GM10248 (cell line): ENCODE data around the gene TSEN54.

Source experiments
- CTCF ChIA-PET: fragments of 300-600 bp; sonication (Branson Sonifier 250); formaldehyde crosslinking; extraction: SDS; loops from one replicate; lab custom pipeline; 2021; ENCODE audit warnings: antibody characterized with exemption; lab: Yijun Ruan, JAX
- POLR2A ChIA-PET: fragments of 350-650 bp; sonication (Branson Sonifier 250); formaldehyde crosslinking; extraction: SDS; loops from one replicate; lab custom pipeline; 2020; ENCODE audit warnings: antibody characterized with exemption; lab: Yijun Ruan, JAX
- DNase-seq: peaks from one replicate; pipeline ENCODE4 v3.0.0; 2012; ENCODE audit errors: extremely low spot score
- CTCF ChIP-seq: IDR thresholded peaks from 2 replicates; pipeline ENCODE4 v1.5.1; 2012; ENCODE audit warnings: mild to moderate bottlenecking, low read depth; ENCODE audit errors: extremely low read depth, missing control alignments, control extremely low read depth

Gene TSEN54

GRCh38 chr17:75478508-75478907 lies 37.8 kb upstream of the TSEN54 start:
- no peak for TF ChIP-seq CTCF
- ChIA-PET POLR2A (no interaction called here), CTCF (interaction anchor here (1.5 to 2.4 kb wide), 2 partner anchors 13 to 208 kb away, joined by 4 to 5 read pairs; partner anchors contain the start of gene MIF4GD)
- DNase-seq = no peak

GRCh38 chr17:75480281-75480680 lies 36.0 kb upstream of the TSEN54 start:
- TF ChIP-seq CTCF = no peak
- DNase-seq = no peak
- CTCF ChIA-PET = interaction anchor here (0.8 to 2.4 kb wide), 5 partner anchors 15 to 273 kb away, joined by 3 to 7 read pairs (median 5); partner anchors contain the start of gene TSEN54
- POLR2A ChIA-PET = no interaction called here

- no peak for TF ChIP-seq CTCF
- ChIA-PET CTCF (interaction anchor here (0.8 to 1.9 kb wide), 6 partner anchors 9 to 272 kb away, joined by 3 to 7 read pairs (median 4); partner anchors contain the start of gene TSEN54), POLR2A (no interaction called here)
- no peak for DNase-seq
Measured at GRCh38 chr17:75481194-75482068, 34.9 kb upstream of the TSEN54 start.

- ChIA-PET POLR2A (no interaction called here), CTCF (interaction anchor here (0.8 to 1.9 kb wide), 6 partner anchors 8 to 34 kb away, joined by 3 to 5 read pairs (median 4); partner anchors contain the start of gene TSEN54)
- no peak for TF ChIP-seq CTCF
- no peak for DNase-seq
Measured at GRCh38 chr17:75482098-75482942, 34.0 kb upstream of the TSEN54 start.

- POLR2A ChIA-PET = no interaction called here
- CTCF ChIA-PET = interaction anchor here (1.0 to 1.6 kb wide), 2 partner anchors 11 to 31 kb away, joined by 4 to 5 read pairs; partner anchors contain the start of gene TSEN54
- no peak for TF ChIP-seq CTCF
- DNase-seq = no peak
Measured at GRCh38 chr17:75485688-75486087, 30.6 kb upstream of the TSEN54 start.

GRCh38 chr17:75486151-75486550 lies 30.2 kb upstream of the TSEN54 start:
- CTCF ChIA-PET = interaction anchor here (1.6 kb wide), 1 partner anchor 12 kb away, joined by 5 read pairs; no protein-coding TSS in a partner anchor
- no peak for TF ChIP-seq CTCF
- no peak for DNase-seq
- POLR2A ChIA-PET = no interaction called here
